ENCODE measurements around the gene SLC43A2. TPM values are rescaled to one million over a fixed set of nuclear protein-coding genes. Genes with fewer than 3 reads are reported as not detected.
A peak's percentile ranks its signal among the peaks of the same experiment; 100 is the strongest.

The SLC43A2 gene
- polyA plus RNA-seq, 2 of the 4 experiments (the other 2 are of a cell fraction), result 3.5 to 7.0 TPM

- TF ChIP-seq PHF8 (IDR thresholded peaks at IDR 0.05; ENCODE audit: borderline replicate concordance, low read depth) (no peak), RCOR1 (IDR thresholded peaks at IDR 0.05; ENCODE audit: low read depth, low read length) (no peak), EP300 (IDR thresholded peaks at IDR 0.05) (no peak), TFCP2L1 (CRISPR knock-in tag; IDR thresholded peaks at IDR 0.05) (no peak), EHMT2 (IDR thresholded peaks at IDR 0.05; ENCODE audit: low read depth) (no peak), RAD21 (conservative IDR thresholded peaks at IDR 0.05 in 1 of 2, IDR thresholded peaks at IDR 0.05 in 1 of 2) (no peak), BHLHE40 (IDR thresholded peaks at IDR 0.05; ENCODE audit: low read depth, low read length) (no peak), MAZ (IDR thresholded peaks at IDR 0.05; ENCODE audit: borderline replicate concordance, low read depth, low read length) (no peak), HMGXB4 (CRISPR knock-in tag; IDR thresholded peaks at IDR 0.05; ENCODE audit: borderline replicate concordance) (no peak), ELK1 (IDR thresholded peaks at IDR 0.05; ENCODE audit: low read depth, low read length) (no peak), ZNF302 (CRISPR knock-in tag; IDR thresholded peaks at IDR 0.05) (no peak)
- FAIRE-seq (peak; percentile 49), ATAC-seq (no peak), DNase-seq (ENCODE audit: low read depth in 1 of 2, low spot score in 1 of 2) (no peak)
- ChIA-PET POLR2A (no interaction called here), CTCF (interaction anchor here (1.1 to 3.4 kb wide), 4 partner anchors 15 to 90 kb away, joined by 3 to 24 read pairs (median 6); no protein-coding TSS in a partner anchor)
- Histone ChIP-seq H3K9me3 (no peaks in the 10 kb centered on the region), H3K4me3 (no peak overlapping the region), H3K27ac (no peak overlapping the region), H3K4me2 (no peak overlapping the region), H3K4me1 (peaks cover 14% of the 10 kb centered on the region; the same call in 2 of the 3 replicates)
- 59% methylated on average over 3 of the region's 3 CpGs for WGBS (ENCODE audit: missing lambda C conversion rate)
Measured at GRCh38 chr17:1558401-1558800, 70.2 kb downstream of the SLC43A2 start.

- no peaks in the 10 kb centered on the region for H3K9me3 ChIP-seq
- no peak for FAIRE-seq
- ATAC-seq, result no peak
- peaks cover 12% of the 10 kb centered on the region; the same call in 2 of the 3 replicates for H3K4me1 ChIP-seq
- H3K4me3 ChIP-seq, result no peak overlapping the region
- no peak overlapping the region for H3K4me2 ChIP-seq
- WGBS (ENCODE audit: missing lambda C conversion rate), result 91% methylated on average over 22 of the region's 22 CpGs
- peak; percentile 48 for TF ChIP-seq MAFK (IDR thresholded peaks at IDR 0.05; ENCODE audit: partially characterized antibody)
- no peak for TF ChIP-seq MAX (IDR thresholded peaks at IDR 0.05)
- TF ChIP-seq RFX5 (IDR thresholded peaks at IDR 0.05), result no peak
- no peak overlapping the region for H3K27ac ChIP-seq
- CTCF ChIA-PET, result interaction anchor here (0.6 to 3.4 kb wide), 4 partner anchors 16 to 655 kb away, joined by 3 to 24 read pairs (median 6); no protein-coding TSS in a partner anchor
- POLR2A ChIA-PET, result no interaction called here
- no peak for DNase-seq (ENCODE audit: low read depth in 1 of 2, low spot score in 1 of 2)
Measured at GRCh38 chr17:1557355-1558095, 71.1 kb downstream of the SLC43A2 start.

GRCh38 chr17:1555651-1556471 is 72.8 kb downstream of the SLC43A2 start:
- no peak for DNase-seq (ENCODE audit: low read depth in 1 of 2, low spot score in 1 of 2)
- POLR2A ChIA-PET, result no interaction called here

More at GRCh38 chr17:1555651-1556471, 72.8 kb downstream of the SLC43A2 start:
- ATAC-seq (no peak), FAIRE-seq (no peak)
- 93% methylated on average over 15 of the region's 15 CpGs for WGBS (ENCODE audit: missing lambda C conversion rate)
- Histone ChIP-seq H3K4me1 (peaks cover 5% of the 10 kb centered on the region; the same call in 2 of the 3 replicates), H3K27ac (no peak overlapping the region), H3K4me2 (no peak overlapping the region), H3K4me3 (no peak overlapping the region), H3K9me3 (no peaks in the 10 kb centered on the region)
- TF ChIP-seq POLR2A (IDR thresholded peaks at IDR 0.05; ENCODE audit: low read length) (no peak), CEBPB (IDR thresholded peaks at IDR 0.05) (no peak), MAFK (IDR thresholded peaks at IDR 0.05; ENCODE audit: partially characterized antibody) (no peak), RARB (CRISPR knock-in tag; IDR thresholded peaks at IDR 0.05) (no peak), HOXB5 (CRISPR knock-in tag; IDR thresholded peaks at IDR 0.05) (no peak)
- CTCF ChIA-PET, result interaction anchor here (0.9 to 3.5 kb wide), 2 partner anchors 23 to 74 kb away, joined by 4 to 11 read pairs; no protein-coding TSS in a partner anchor
